SU-DHL-6 (cell line): ENCODE measurements around the gene UBE2G2.

ENCODE experiments used
- H2AFZ ChIP-seq: fragments of 200-600 bp; sonication (generic); 2 replicates; pipeline ENCODE4 v1.6.1; 2014; ENCODE audit warnings: low read depth, mild to moderate bottlenecking, moderate library complexity, mixed read lengths, antibody characterized with exemption, low read length; ENCODE audit not compliant: severe bottlenecking
- H3F3A ChIP-seq: fragments of 200-600 bp; shearing (Covaris generic); 2 replicates; pipeline ENCODE4 v1.6.0; 2016; ENCODE audit warnings: antibody characterized with exemption, mild to moderate bottlenecking; ENCODE audit not compliant: insufficient read depth
- H3K27ac ChIP-seq: fragments of 200-600 bp; sonication (generic); 2 replicates; pipeline ENCODE4 v1.5.1; 2016; ENCODE audit warnings: low read depth, mild to moderate bottlenecking, low read length, moderate library complexity, mixed read lengths
- H3K27me3 ChIP-seq: fragments of 200-600 bp; sonication (generic), shearing (Covaris generic); 2 replicates; pipeline ENCODE4 v1.6.0; 2014; ENCODE audit warnings: mild to moderate bottlenecking, low read length
- H3K36me3 ChIP-seq: fragments of 200-600 bp; sonication (generic); 2 replicates; pipeline ENCODE4 v1.6.1; 2014; ENCODE audit warnings: mild to moderate bottlenecking, low read length, mixed read lengths
- H3K4me2 ChIP-seq: fragments of 300-600, 200-600 bp; shearing (Covaris generic), sonication (generic); 2 replicates; pipeline ENCODE4 v1.6.0; 2014; ENCODE audit warnings: low read length, low read depth, mild to moderate bottlenecking; ENCODE audit not compliant: poor library complexity, severe bottlenecking
- H3K4me3 ChIP-seq: fragments of 200-600 bp; sonication (generic); 2 replicates; pipeline ENCODE4 v1.5.1; 2014; ENCODE audit warnings: antibody characterized with exemption, low read length, mild to moderate bottlenecking, mixed read lengths; ENCODE audit not compliant: insufficient read depth, poor library complexity, severe bottlenecking
- H3K79me2 ChIP-seq: fragments of 200-600 bp; sonication (generic); 2 replicates; pipeline ENCODE4 v1.6.1; 2014; ENCODE audit warnings: mild to moderate bottlenecking, low read length, moderate library complexity; ENCODE audit not compliant: insufficient read depth
- H3K9ac ChIP-seq: fragments of 200-600 bp; sonication (generic); 2 replicates; pipeline ENCODE4 v1.7.0; 2014; ENCODE audit warnings: mild to moderate bottlenecking, low read length
- H3K9me2 ChIP-seq: fragments of 200-600 bp; sonication (generic); replicated peaks from 2 replicates; pipeline ENCODE4 v1.6.1; 2014; ENCODE audit warnings: low read length; ENCODE audit not compliant: insufficient read depth
- H3K9me3 ChIP-seq: fragments of 200-600 bp; sonication (generic); 2 replicates; pipeline ENCODE4 v1.6.1; 2014; ENCODE audit warnings: low read length, mixed read lengths; ENCODE audit not compliant: insufficient read depth
- H4K20me1 ChIP-seq: fragments of 200-600 bp; sonication (generic); 2 replicates; pipeline ENCODE4 v1.6.1; 2014; ENCODE audit warnings: low read depth, mild to moderate bottlenecking, antibody characterized with exemption, low read length, moderate library complexity, mixed read lengths
- CTCF ChIP-seq: fragments of 200-600 bp; sonication (generic); IDR thresholded peaks from one replicate; pipeline ENCODE4 v1.5.1; 2017; ENCODE audit warnings: antibody characterized with exemption, mild to moderate bottlenecking, low read length, moderate library complexity; ENCODE audit not compliant: insufficient read depth, poor library complexity, severe bottlenecking
- EZH2phosphoT487 ChIP-seq: fragments of 200-600 bp; sonication (generic), shearing (Covaris generic); conservative IDR thresholded peaks from 2 replicates; pipeline ENCODE4 v1.6.1; 2018; ENCODE audit warnings: mild to moderate bottlenecking, antibody characterized with exemption, low read length, moderate library complexity, mixed read lengths

Gene UBE2G2

DNA sequence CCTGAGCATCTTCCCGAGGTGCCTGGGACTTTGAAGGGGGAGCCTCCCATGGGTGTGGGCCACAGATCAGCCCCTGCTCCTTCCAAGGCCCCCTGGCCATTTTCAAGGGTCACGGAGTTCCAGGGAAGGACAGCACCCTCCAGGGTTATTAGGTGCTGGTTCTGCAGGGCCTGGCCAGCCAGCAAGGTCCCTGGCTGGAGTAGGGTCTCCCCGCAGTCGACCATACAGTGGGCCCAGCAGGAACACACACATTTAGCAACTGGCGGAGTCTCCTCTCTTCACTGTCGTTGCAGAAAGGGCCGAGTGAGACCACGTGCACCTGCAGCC, 34.0 kb upstream of the UBE2G2 start:
- Histone ChIP-seq H3K9ac (no peak overlapping the region), H3F3A (no peaks in the 10 kb centered on the region), H3K9me3 (no peaks in the 10 kb centered on the region), H3K27me3 (no peaks in the 10 kb centered on the region), H3K79me2 (no peaks in the 10 kb centered on the region), H2AFZ (no peak overlapping the region), H4K20me1 (no peaks in the 10 kb centered on the region), H3K36me3 (no peaks in the 10 kb centered on the region), H3K27ac (no peak overlapping the region), H3K4me2 (no peak overlapping the region), H3K4me3 (no peak overlapping the region), H3K9me2 (no peaks in the 10 kb centered on the region)
- TF ChIP-seq EZH2phosphoT487 (no peak), CTCF (no peak)

DNA sequence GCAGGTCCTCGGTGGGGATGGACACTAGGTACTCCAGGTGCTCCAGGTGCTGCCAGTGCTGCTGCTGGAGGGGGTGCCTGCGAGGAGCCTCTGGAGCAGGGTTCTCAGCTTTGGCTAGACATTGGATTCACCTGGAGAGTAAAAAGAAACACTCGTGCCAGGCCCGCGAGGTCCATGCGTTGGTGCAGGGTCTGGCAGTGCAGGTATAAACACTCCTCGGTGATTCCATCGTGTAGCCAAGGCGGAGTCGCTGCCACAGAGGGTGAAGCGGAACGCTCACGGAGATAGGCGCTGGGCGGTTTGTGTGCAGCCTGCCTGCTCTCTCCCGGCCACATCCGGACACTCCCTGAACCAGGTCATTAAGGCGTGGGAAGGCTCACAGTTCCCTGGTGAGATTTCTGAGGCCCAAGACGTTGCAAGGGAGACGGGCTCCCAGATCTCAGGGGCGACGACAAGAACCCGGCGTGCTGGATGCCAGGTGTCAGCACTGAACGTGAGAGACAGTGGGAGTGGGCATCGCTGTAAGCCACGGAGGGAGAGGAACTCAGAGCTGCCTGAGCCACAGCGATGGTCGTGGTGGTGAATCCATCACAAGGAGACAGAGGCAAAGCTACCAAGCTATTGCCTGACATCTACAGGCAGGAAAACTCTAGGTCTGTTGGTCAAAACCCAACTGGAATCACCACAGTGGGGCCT, 33.5 kb upstream of the UBE2G2 start:
- no peak overlapping the region for H3K27ac ChIP-seq
- no peak overlapping the region for H3K4me3 ChIP-seq
- no peaks in the 10 kb centered on the region for H3F3A ChIP-seq
- no peaks in the 10 kb centered on the region for H3K36me3 ChIP-seq
- no peaks in the 10 kb centered on the region for H3K79me2 ChIP-seq
- H4K20me1 ChIP-seq, result no peaks in the 10 kb centered on the region
- no peak overlapping the region for H3K4me2 ChIP-seq
- no peaks in the 10 kb centered on the region for H3K27me3 ChIP-seq
- TF ChIP-seq CTCF (no peak), EZH2phosphoT487 (no peak)
- no peak overlapping the region for H3K9ac ChIP-seq
- H2AFZ ChIP-seq, result no peak overlapping the region
- no peaks in the 10 kb centered on the region for H3K9me3 ChIP-seq
- H3K9me2 ChIP-seq, result no peaks in the 10 kb centered on the region

- no peak overlapping the region for H3K4me3 ChIP-seq
- no peaks in the 10 kb centered on the region for H3K9me3 ChIP-seq
- H3K36me3 ChIP-seq, result no peaks in the 10 kb centered on the region
- TF ChIP-seq CTCF, result no peak
- TF ChIP-seq EZH2phosphoT487, result no peak
- no peaks in the 10 kb centered on the region for H3K79me2 ChIP-seq
- no peaks in the 10 kb centered on the region for H3K27me3 ChIP-seq
- H2AFZ ChIP-seq, result no peak overlapping the region
- no peaks in the 10 kb centered on the region for H3F3A ChIP-seq
- H3K9me2 ChIP-seq, result no peaks in the 10 kb centered on the region
- no peak overlapping the region for H3K9ac ChIP-seq
- no peak overlapping the region for H3K4me2 ChIP-seq
- H3K27ac ChIP-seq, result no peak overlapping the region
- no peaks in the 10 kb centered on the region for H4K20me1 ChIP-seq
Measured at GRCh38 chr21:44834231-44834950, 32.8 kb upstream of the UBE2G2 start.
